ACC112 (cell line): ENCODE data around the gene RPL11.
"Not testable (repeated sequence)": the region's sequence is repeated elsewhere in the genome, so short reads cannot be mapped to it uniquely, and the experiment has no call there.

ENCODE experiments used
- H2AFZ ChIP-seq: fragments of 200-600 bp; sonication (generic); one replicate; pipeline ENCODE4 v1.6.0; 2017; ENCODE audit warnings: antibody characterized with exemption, low read length; ENCODE audit not compliant: unreplicated experiment
- H3K27ac ChIP-seq: fragments of 200-600 bp; sonication (generic); 2 replicates; pipeline ENCODE4 v1.5.1; 2014; ENCODE audit warnings: low read depth, mild to moderate bottlenecking, antibody characterized with exemption, low read length, moderate library complexity
- H3K27me3 ChIP-seq: fragments of 200-600 bp; sonication (generic); 2 replicates; pipeline ENCODE4 v1.6.1; 2014; ENCODE audit warnings: mild to moderate bottlenecking, antibody characterized with exemption, low read length, moderate library complexity, mixed read lengths; ENCODE audit not compliant: insufficient read depth
- H3K36me3 ChIP-seq: fragments of 200-600 bp; sonication (generic); 2 replicates; pipeline ENCODE4 v1.6.1; 2016; ENCODE audit warnings: mild to moderate bottlenecking, antibody characterized with exemption, low read length, moderate library complexity, mixed read lengths; ENCODE audit not compliant: insufficient read depth
- H3K4me1 ChIP-seq: fragments of 200-600 bp; sonication (generic); one replicate; pipeline ENCODE4 v1.6.1; 2016; ENCODE audit warnings: low read length, mixed read lengths; ENCODE audit not compliant: insufficient read depth, unreplicated experiment, control insufficient read depth
- H3K4me3 ChIP-seq: fragments of 200-600 bp; sonication (generic); 2 replicates; pipeline ENCODE4 v1.5.1; 2014; ENCODE audit warnings: mild to moderate bottlenecking, low read depth, low read length
- H3K79me2 ChIP-seq: fragments of 200-600 bp; sonication (generic); one replicate; pipeline ENCODE4 v1.6.0; 2016; ENCODE audit warnings: low read length; ENCODE audit not compliant: control insufficient read depth, unreplicated experiment, insufficient read depth

Gene RPL11

GRCh38 chr1:23691499-23692307 is at the start of gene RPL11:
RPL11 (plus strand) TSS chr1:23691806; CDS start chr1:23691824, 18 bp downstream.
- Histone ChIP-seq H2AFZ (peak within 1 kb of the TSS; percentile 65), H3K4me3 (peak within 1 kb of the TSS; percentile 92), H3K79me2 (peaks cover 51% of the 10 kb centered on the region), H3K27me3 (no peaks in the 10 kb centered on the region), H3K27ac (peak within 1 kb of the TSS; percentile 70), H3K36me3 (peaks cover 43% of the 10 kb centered on the region), H3K4me1 (peaks cover 38% of the 10 kb centered on the region)

GRCh38 chr1:23643736-23644554 is 47.7 kb upstream of the RPL11 start:
- Histone ChIP-seq H3K27ac (no peak overlapping the region), H2AFZ (no peak overlapping the region), H3K27me3 (no peaks in the 10 kb centered on the region), H3K36me3 (no peaks in the 10 kb centered on the region), H3K4me1 (no peaks in the 10 kb centered on the region), H3K4me3 (no peak overlapping the region), H3K79me2 (no peaks in the 10 kb centered on the region)

GRCh38 chr1:23644555-23644866 is 47.1 kb upstream of the RPL11 start:
- Histone ChIP-seq H3K4me3 (no peak overlapping the region), H3K79me2 (no peaks in the 10 kb centered on the region), H3K36me3 (no peaks in the 10 kb centered on the region), H3K27ac (no peak overlapping the region), H3K4me1 (no peaks in the 10 kb centered on the region), H3K27me3 (no peaks in the 10 kb centered on the region), H2AFZ (no peak overlapping the region)

- Histone ChIP-seq H3K4me1 (no peaks in the 10 kb centered on the region), H2AFZ (no peak overlapping the region), H3K79me2 (no peaks in the 10 kb centered on the region), H3K27me3 (no peaks in the 10 kb centered on the region; the same call in 1 of the 2 replicates), H3K27ac (no peak overlapping the region), H3K36me3 (no peaks in the 10 kb centered on the region), H3K4me3 (no peak overlapping the region)
These were observed 46.3 kb upstream of the RPL11 start for GRCh38 chr1:23645338-23645737.

- Histone ChIP-seq H3K4me3 (no peak overlapping the region), H3K27me3 (no peaks in the 10 kb centered on the region; the same call in 1 of the 2 replicates), H3K4me1 (peaks cover 7% of the 10 kb centered on the region), H3K79me2 (no peaks in the 10 kb centered on the region), H3K36me3 (no peaks in the 10 kb centered on the region), H3K27ac (no peak overlapping the region), H2AFZ (no peak overlapping the region)
These were observed 45.5 kb upstream of the RPL11 start for GRCh38 chr1:23646091-23646490.

GRCh38 chr1:23646541-23646940 is 45.1 kb upstream of the RPL11 start:
- H3K4me3 ChIP-seq: no peak overlapping the region
- no peaks in the 10 kb centered on the region; the same call in 1 of the 2 replicates for H3K27me3 ChIP-seq
- H3K4me1 ChIP-seq: peaks cover 12% of the 10 kb centered on the region
- no peak overlapping the region for H2AFZ ChIP-seq
- H3K36me3 ChIP-seq: no peaks in the 10 kb centered on the region
- no peak overlapping the region for H3K27ac ChIP-seq
- H3K79me2 ChIP-seq: no peaks in the 10 kb centered on the region

GRCh38 chr1:23648576-23648975 is 43.0 kb upstream of the RPL11 start:
- no peaks in the 10 kb centered on the region for H3K36me3 ChIP-seq
- no peaks in the 10 kb centered on the region for H3K79me2 ChIP-seq
- H3K27ac ChIP-seq: no peak overlapping the region
- H3K4me1 ChIP-seq: peaks cover 13% of the 10 kb centered on the region
- no peaks in the 10 kb centered on the region; the same call in 1 of the 2 replicates for H3K27me3 ChIP-seq
- no peak overlapping the region for H3K4me3 ChIP-seq
- no peak overlapping the region for H2AFZ ChIP-seq

GRCh38 chr1:23649157-23649556 is 42.4 kb upstream of the RPL11 start:
- H3K27me3 ChIP-seq, H3K36me3 ChIP-seq, H2AFZ ChIP-seq, H3K4me3 ChIP-seq, H3K27ac ChIP-seq, H3K79me2 ChIP-seq: not testable (repeated sequence)
- H3K4me1 ChIP-seq: peaks cover 13% of the 10 kb centered on the region

- Histone ChIP-seq H3K79me2 (no peaks in the 10 kb centered on the region), H3K36me3 (no peaks in the 10 kb centered on the region), H3K4me1 (peaks cover 13% of the 10 kb centered on the region), H3K4me3 (no peak overlapping the region), H3K27me3 (peaks cover 6% of the 10 kb centered on the region; the same call in 1 of the 2 replicates), H3K27ac (no peak overlapping the region), H2AFZ (no peak overlapping the region)
These were observed 41.1 kb upstream of the RPL11 start for GRCh38 chr1:23650344-23650990.

- Histone ChIP-seq H3K27ac (no peak overlapping the region), H3K36me3 (no peaks in the 10 kb centered on the region), H3K79me2 (no peaks in the 10 kb centered on the region), H3K4me1 (peaks cover 13% of the 10 kb centered on the region), H2AFZ (no peak overlapping the region), H3K4me3 (no peak overlapping the region), H3K27me3 (peaks cover 6% of the 10 kb centered on the region; the same call in 1 of the 2 replicates)
These were observed 40.4 kb upstream of the RPL11 start for GRCh38 chr1:23651069-23651808.
